Fibroblast of upper back skin (primary cell): ENCODE results near the gene ACSF3.
"Not testable (repeated sequence)": the region's sequence is repeated elsewhere in the genome, so short reads cannot be mapped to it uniquely, and the experiment has no call there.

Experiments used
- DNase-seq: peaks from one replicate; pipeline ENCODE4 v3.0.0-alpha.2; 2013

Gene ACSF3

GRCh38 chr16:89164847-89165680 is 71.4 kb downstream of the ACSF3 start:
- no peak for DNase-seq

- not testable (repeated sequence) for DNase-seq
These were observed 72.0 kb downstream of the ACSF3 start for GRCh38 chr16:89165681-89165979.

- DNase-seq = no peak
These were observed 73.2 kb downstream of the ACSF3 start for GRCh38 chr16:89166696-89167424.

GRCh38 chr16:89167425-89167941 is 73.8 kb downstream of the ACSF3 start:
- DNase-seq = peak; percentile 65

GRCh38 chr16:89168381-89169189 is 74.9 kb downstream of the ACSF3 start:
- no peak for DNase-seq

GRCh38 chr16:89169778-89170177 is 76.1 kb downstream of the ACSF3 start:
- no peak for DNase-seq

- DNase-seq = no peak
These were observed 76.9 kb downstream of the ACSF3 start for GRCh38 chr16:89170346-89171215.

GRCh38 chr16:89171216-89172170 is 77.8 kb downstream of the ACSF3 start, which contains the start of gene CDH15:
TSS of gene CDH15 (plus strand) at chr16:89171748. CDS start at chr16:89171832, 84 bp downstream.
- peak; percentile 75 for DNase-seq

- no peak for DNase-seq
These were observed 78.5 kb downstream of the ACSF3 start for GRCh38 chr16:89172171-89172527.

GRCh38 chr16:89172528-89173173 is 79.0 kb downstream of the ACSF3 start:
- DNase-seq = no peak

- no peak for DNase-seq
These were observed 79.7 kb downstream of the ACSF3 start for GRCh38 chr16:89173174-89173921.

- DNase-seq = no peak
These were observed 80.6 kb downstream of the ACSF3 start for GRCh38 chr16:89174055-89174827.

GRCh38 chr16:89174877-89175276 is 81.2 kb downstream of the ACSF3 start:
- no peak for DNase-seq

GRCh38 chr16:89175280-89176146 is 81.9 kb downstream of the ACSF3 start:
- no peak for DNase-seq

GRCh38 chr16:89176147-89176690 is 82.6 kb downstream of the ACSF3 start:
- no peak for DNase-seq

- DNase-seq = no peak
These were observed 83.1 kb downstream of the ACSF3 start for GRCh38 chr16:89176717-89177116.

GRCh38 chr16:89177501-89177900 is 83.8 kb downstream of the ACSF3 start:
- DNase-seq = no peak
